T-cell (primary cell): ENCODE results near the gene MBOAT7. TPM values are rescaled to one million over a fixed set of nuclear protein-coding genes. Genes with fewer than 3 reads are reported as not detected.
"Not testable (repeated sequence)": the region's sequence is repeated elsewhere in the genome, so short reads cannot be mapped to it uniquely, and the experiment has no call there.

Source experiments
- ATAC-seq, 4 experiments: fragments of 200-7000 bp in 3 of 4; fragments of 150-1000 bp in 1 of 4; cut with Tn5 transposase; replicated peaks in 1 of 4; 1 replicate in 3 of 4; 2 replicates in 1 of 4; pipeline ENCODE4 v1.10.0; 2021; ENCODE audit warnings: moderate library complexity in 3 of 4, mild to moderate bottlenecking in 2 of 4, moderate number of reproducible peaks in 1 of 4
- CTCF ChIA-PET, 2 donors: fragments of 300-600 bp; sonication (Branson Sonifier 250); formaldehyde crosslinking; loops; one replicate each; lab custom pipeline; 2022; ENCODE audit warnings: antibody characterized with exemption in 2 of 2; lab: Charles Lee
- POLR2A ChIA-PET, 2 donors: fragments of 300-600 bp; sonication (Branson Sonifier 250); formaldehyde crosslinking; loops; one replicate each; lab custom pipeline; 2022; ENCODE audit warnings: antibody characterized with exemption in 2 of 2; lab: Charles Lee
- DNase-seq, 35 experiments: peaks; one replicate each; pipeline versions ENCODE4 v3.0.0 to v3.0.0-alpha.2; 2013 to 2023
- H3K27ac ChIP-seq: one replicate; pipeline ENCODE4 v1.5.1; 2013; ENCODE audit warnings: low read length
- H3K27me3 ChIP-seq, 2 experiments: replicated peaks in 1 of 2; 1 replicate in 1 of 2; 2 replicates in 1 of 2; pipeline versions ENCODE4 v1.6.1 to v1.7.0; 2013; ENCODE audit warnings: low read length in 1 of 2, mixed read lengths in 1 of 2; ENCODE audit not compliant: control insufficient read depth in 2 of 2, insufficient read depth in 2 of 2; ENCODE audit errors: extremely low read depth in 1 of 2
- H3K36me3 ChIP-seq, 2 donors: 1 replicate in 1 of 2; 2 replicates in 1 of 2; pipeline versions ENCODE4 v1.6.1 to v1.7.0; 2013; ENCODE audit warnings: low read length in 1 of 2; ENCODE audit not compliant: control insufficient read depth in 2 of 2, insufficient read depth in 1 of 2; ENCODE audit errors: extremely low read depth in 1 of 2
- H3K4me1 ChIP-seq, 2 experiments: 1 replicate in 1 of 2; 2 replicates in 1 of 2; pipeline versions ENCODE4 v1.6.1 to v1.7.0; 2013; ENCODE audit warnings: low read length in 2 of 2, mixed read lengths in 1 of 2; ENCODE audit not compliant: insufficient read depth in 2 of 2, control insufficient read depth in 1 of 2; ENCODE audit errors: extremely low read depth in 1 of 2
- H3K4me3 ChIP-seq, 2 donors: 1 replicate in 1 of 2; 2 replicates in 1 of 2; pipeline versions ENCODE4 v1.5.1 to v1.7.0; 2013; ENCODE audit warnings: mild to moderate bottlenecking in 2 of 2, low read length in 1 of 2, moderate library complexity in 1 of 2; ENCODE audit not compliant: control insufficient read depth in 1 of 2; ENCODE audit errors: extremely low read depth in 1 of 2
- H3K9me3 ChIP-seq: 2 replicates; pipeline ENCODE4 v1.7.0; 2013
- H3K27ac Mint-ChIP-seq, 2 donors: one replicate each; pipeline ENCODE4 v1.8.0; 2020 to 2021; ENCODE audit warnings: mild to moderate bottlenecking in 2 of 2, mixed read lengths in 2 of 2
- H3K27me3 Mint-ChIP-seq, 2 donors: one replicate each; pipeline ENCODE4 v1.8.0; 2021 to 2022; ENCODE audit warnings: mixed read lengths in 2 of 2
- H3K36me3 Mint-ChIP-seq: one replicate; pipeline ENCODE4 v1.8.0; 2021; ENCODE audit warnings: mixed read lengths
- H3K4me1 Mint-ChIP-seq, 3 donors: one replicate each; pipeline ENCODE4 v1.8.0; 2020 to 2022; ENCODE audit warnings: mixed read lengths in 3 of 3, mild to moderate bottlenecking in 1 of 3
- H3K4me3 Mint-ChIP-seq, 3 donors: one replicate each; pipeline ENCODE4 v1.8.0; 2020 to 2022; ENCODE audit warnings: mild to moderate bottlenecking in 3 of 3, mixed read lengths in 3 of 3, moderate library complexity in 3 of 3
- H3K9me3 Mint-ChIP-seq, 3 donors: one replicate each; pipeline ENCODE4 v1.8.0; 2020 to 2022; ENCODE audit warnings: mixed read lengths in 3 of 3
- WGBS: methylation state at CpG from one replicate; pipeline ENCODE4 v1.1.5; 2013; ENCODE audit warnings: missing lambda C conversion rate; ENCODE audit not compliant: insufficient coverage; 5-methylcytosine and 5-hydroxymethylcytosine counted together
- total RNA-seq, 35 experiments: library from RNA in 6 of 35; stranded (reverse) in 6 of 35; fragments of 120-200 nt in 1 of 35; gene quantifications; one replicate each; pipeline versions ENCODE4 v1.2.1 to v1.2.4 and lab custom pipeline; 2013 to 2026

MBOAT7 gene
- total RNA-seq, 5 donors from 2014 or later (not counting 1 experiment from before 2014, with no cell fraction given) = 24.0 to 44.8 (median 38.9) TPM

GRCh38 chr19:54178581-54179261 is 10.7 kb downstream of the MBOAT7 start:
- no peaks in the 10 kb centered on the region for H3K9me3 ChIP-seq
- H3K4me1 ChIP-seq = no peaks in the 10 kb centered on the region
- Mint-ChIP-seq H3K27me3 (no peaks in the 10 kb centered on the region), H3K4me1 (no peaks in the 10 kb centered on the region), H3K27ac (no peak overlapping the region), H3K9me3 (no peaks in the 10 kb centered on the region), H3K36me3 (peaks cover 17% of the 10 kb centered on the region), H3K4me3 (no peak overlapping the region)
- WGBS = 93% methylated on average over 19 of the region's 23 CpGs
- no peak overlapping the region for H3K4me3 ChIP-seq
- no peak overlapping the region for H3K27ac ChIP-seq
- ATAC-seq (peak; percentile 77 to 99 (median 80)), DNase-seq (peak in 13 of 35 experiments; percentile 21 to 60 (median 36))
- H3K27me3 ChIP-seq = peaks cover 0 to 3% of the 10 kb centered on the region in 2 experiments
- peaks cover 0 to 8% of the 10 kb centered on the region in 2 donors for H3K36me3 ChIP-seq
- ChIA-PET POLR2A (interaction anchor here in 1 of 2 donors (0.6 kb wide), 1 partner anchor 99 kb away, joined by 3 read pairs; no protein-coding TSS in a partner anchor), CTCF (no interaction called here)

GRCh38 chr19:54173951-54174834 is 15.2 kb downstream of the MBOAT7 start:
- Mint-ChIP-seq H3K27me3 (no peaks in the 10 kb centered on the region), H3K36me3 (peaks cover 14% of the 10 kb centered on the region), H3K4me1 (peaks cover 0 to 5% (median 3%) of the 10 kb centered on the region in 3 donors), H3K4me3 (no peak overlapping the region), H3K27ac (no peak overlapping the region), H3K9me3 (no peaks in the 10 kb centered on the region)
- no peak for ATAC-seq
- POLR2A ChIA-PET = no interaction called here
- Histone ChIP-seq H3K9me3 (no peaks in the 10 kb centered on the region), H3K36me3 (no peaks in the 10 kb centered on the region), H3K27ac (no peak overlapping the region), H3K4me1 (peaks cover 0 to 9% of the 10 kb centered on the region in 2 experiments), H3K4me3 (no peak overlapping the region), H3K27me3 (peaks cover 0 to 11% of the 10 kb centered on the region in 2 experiments)
- no peak for DNase-seq
- CTCF ChIA-PET = no interaction called here
- 89% methylated on average over 21 of the region's 25 CpGs for WGBS

GRCh38 chr19:54173359-54173699 is 16.1 kb downstream of the MBOAT7 start:
- Histone ChIP-seq H3K4me3 (no peak overlapping the region), H3K36me3 (no peaks in the 10 kb centered on the region), H3K9me3 (no peaks in the 10 kb centered on the region), H3K4me1 (peaks cover 0 to 12% of the 10 kb centered on the region in 2 experiments), H3K27ac (no peak overlapping the region), H3K27me3 (peaks cover 0 to 11% of the 10 kb centered on the region in 2 experiments)
- Mint-ChIP-seq H3K27me3 (no peaks in the 10 kb centered on the region), H3K27ac (no peak overlapping the region), H3K4me3 (no peak overlapping the region), H3K4me1 (peaks cover 0 to 7% (median 5%) of the 10 kb centered on the region in 3 donors), H3K9me3 (no peaks in the 10 kb centered on the region), H3K36me3 (peaks cover 10% of the 10 kb centered on the region)
- POLR2A ChIA-PET = interaction anchor here (0.6 kb wide), 2 partner anchors 27 to 37 kb away, joined by 3 read pairs; partner anchors contain the start of gene RPS9 (in 1 of the 2)
- 38% methylated on average over 11 of the region's 15 CpGs for WGBS
- DNase-seq (no peak), ATAC-seq (no peak)
- CTCF ChIA-PET = no interaction called here

- Histone ChIP-seq H3K27ac (no peak within 1 kb of the TSS), H3K4me3 (no peak within 1 kb of the TSS), H3K36me3 (no peaks in the 10 kb centered on the region), H3K4me1 (peaks cover 0 to 15% of the 10 kb centered on the region in 2 experiments), H3K9me3 (no peaks in the 10 kb centered on the region), H3K27me3 (peaks cover 0 to 11% of the 10 kb centered on the region in 2 experiments)
- no peak within 1 kb of the TSS for H3K27ac Mint-ChIP-seq
- DNase-seq = no peak
- peak in 1 of 4 experiments; percentile 34 for ATAC-seq
- WGBS = 32% methylated on average over 8 of the region's 13 CpGs
- peaks cover 0 to 11% (median 7%) of the 10 kb centered on the region in 3 donors for H3K4me1 Mint-ChIP-seq
- peaks cover 6% of the 10 kb centered on the region for H3K36me3 Mint-ChIP-seq
- no peak within 1 kb of the TSS for H3K4me3 Mint-ChIP-seq
- POLR2A ChIA-PET = interaction anchor here (0.6 kb wide), 2 partner anchors 28 to 38 kb away, joined by 3 read pairs; partner anchors contain the start of gene RPS9 (in 1 of the 2)
- H3K9me3 Mint-ChIP-seq = no peaks in the 10 kb centered on the region
- H3K27me3 Mint-ChIP-seq = no peaks in the 10 kb centered on the region
- CTCF ChIA-PET = no interaction called here
These were observed 16.7 kb downstream of the MBOAT7 start, which contains the start of gene TMC4 for GRCh38 chr19:54172471-54173358. Gene TMC4 (minus strand): TSS chr19:54173160. CDS start chr19:54173117, 43 bp downstream.

GRCh38 chr19:54171736-54172431 is 17.5 kb downstream of the MBOAT7 start:
- H3K9me3 Mint-ChIP-seq, ATAC-seq, DNase-seq, H3K36me3 ChIP-seq, H3K4me3 ChIP-seq, H3K27ac ChIP-seq, H3K27me3 Mint-ChIP-seq, POLR2A ChIA-PET, H3K9me3 ChIP-seq, H3K36me3 Mint-ChIP-seq, H3K4me3 Mint-ChIP-seq, H3K27ac Mint-ChIP-seq: not testable (repeated sequence)
- Histone ChIP-seq H3K4me1 (peaks cover 0 to 15% of the 10 kb centered on the region in 2 experiments), H3K27me3 (peaks cover 0 to 11% of the 10 kb centered on the region in 2 experiments)
- H3K4me1 Mint-ChIP-seq = peaks cover 0 to 11% (median 7%) of the 10 kb centered on the region in 3 donors
- CTCF ChIA-PET = interaction anchor here in 1 of 2 donors (0.5 kb wide), 1 partner anchor 1899 kb away, joined by 3 read pairs; no protein-coding TSS in a partner anchor
- 91% methylated on average over 6 of the region's 23 CpGs for WGBS
